Small intestine (tissue), 7 donors: ENCODE measurements around the gene CACNA2D4. TPM values are rescaled to one million over a fixed set of nuclear protein-coding genes. Genes with fewer than 3 reads are reported as not detected.

Experiments
- DNase-seq, 2 donors: peaks; one replicate each; pipeline versions ENCODE4 v3.0.0 to v3.0.0-alpha.2; 2013
- FAIRE-seq: peaks from 2 replicates; lab custom pipeline; 2012; peaks lifted over from hg19 to GRCh38; lab: Jason Lieb, UNC
- H3K27ac ChIP-seq, 3 donors: one replicate each; pipeline ENCODE4 v1.5.1; 2013; ENCODE audit warnings: low read length in 2 of 3, mild to moderate bottlenecking in 2 of 3, control low read depth in 1 of 3, inconsistent platforms in 1 of 3, low read depth in 1 of 3, moderate library complexity in 1 of 3
- H3K27me3 ChIP-seq, 3 donors: one replicate each; pipeline ENCODE4 v1.6.1; 2013; ENCODE audit warnings: low read length in 3 of 3, inconsistent platforms in 1 of 3; ENCODE audit not compliant: control insufficient read depth in 3 of 3, insufficient read depth in 3 of 3
- H3K36me3 ChIP-seq, 3 donors: one replicate each; pipeline ENCODE4 v1.6.1; 2013; ENCODE audit warnings: low read length in 3 of 3, inconsistent platforms in 1 of 3, low read depth in 1 of 3, mild to moderate bottlenecking in 1 of 3, moderate library complexity in 1 of 3; ENCODE audit not compliant: control insufficient read depth in 3 of 3, insufficient read depth in 2 of 3
- H3K4me1 ChIP-seq, 3 donors: one replicate each; pipeline ENCODE4 v1.6.1; 2013; ENCODE audit warnings: low read length in 2 of 3, inconsistent platforms in 1 of 3, low read depth in 1 of 3, mild to moderate bottlenecking in 1 of 3, moderate library complexity in 1 of 3; ENCODE audit not compliant: control insufficient read depth in 3 of 3, insufficient read depth in 2 of 3
- H3K4me3 ChIP-seq, 3 donors: one replicate each; pipeline ENCODE4 v1.5.1; 2013; ENCODE audit warnings: low read length in 3 of 3, control low read depth in 1 of 3, inconsistent platforms in 1 of 3, low read depth in 1 of 3, mild to moderate bottlenecking in 1 of 3, moderate library complexity in 1 of 3
- H3K9me3 ChIP-seq, 2 donors: one replicate each; pipeline ENCODE4 v1.6.1; 2013; ENCODE audit warnings: low read depth in 1 of 2, low read length in 1 of 2; ENCODE audit not compliant: control insufficient read depth in 2 of 2, insufficient read depth in 1 of 2
- WGBS, 3 donors: extraction: QIAGEN DNeasy Blood & Tissue Kit; methylation state at CpG; one replicate each; pipeline ENCODE4 v1.1.7; 2013; 5-methylcytosine and 5-hydroxymethylcytosine counted together
- polyA plus RNA-seq, 4 donors: library from polyadenylated mRNA; stranded (reverse) in 3 of 4; unstranded in 1 of 4; fragments of 200-250 nt in 3 of 4; fragments of 120-200 nt in 1 of 4; gene quantifications; one replicate each; pipeline versions ENCODE4 v1.2.1 to v1.2.3, GENCODE V29; 2013
- donor health status: healthy with polysubstance abuse.
- donor health status: control.
- donor health status: control.
- donor health status: Bipolar disorder and iron deficiency.
- donor health status: healthy.

CACNA2D4 gene
- polyA plus RNA-seq, 4 donors: 5.5 to 10.8 (median 9.1) TPM

DNA sequence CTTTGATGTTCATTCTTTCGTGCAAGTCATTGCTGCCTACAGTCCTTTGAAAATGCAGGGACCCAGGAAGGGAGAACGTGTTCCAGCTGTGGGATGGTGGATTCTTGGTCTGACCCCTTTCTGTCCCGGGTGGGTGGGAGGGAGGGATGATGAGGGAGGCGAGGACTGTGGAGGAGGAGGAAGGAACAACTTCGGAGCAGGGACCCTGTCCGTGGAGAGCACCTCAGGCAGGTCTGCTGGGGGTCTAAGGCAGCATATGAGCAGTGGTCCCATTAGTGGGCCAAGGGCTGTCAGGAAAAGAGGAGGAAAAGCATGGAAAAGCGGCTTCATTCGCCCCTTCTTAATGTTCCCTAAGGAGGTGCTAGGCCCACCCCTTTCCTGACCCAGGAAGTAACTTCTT is 36.0 kb downstream of the CACNA2D4 start:
- no peaks in the 10 kb centered on the region for H3K27me3 ChIP-seq
- no peaks in the 10 kb centered on the region for H3K4me1 ChIP-seq
- H3K36me3 ChIP-seq: no peaks in the 10 kb centered on the region
- FAIRE-seq: no peak
- no peak for DNase-seq
- no peaks in the 10 kb centered on the region for H3K9me3 ChIP-seq
- no peak overlapping the region for H3K27ac ChIP-seq
- no peak overlapping the region for H3K4me3 ChIP-seq
- 77 to 80% (median 79%) methylated on average over 8 of the region's 8 CpGs for WGBS, 3 donors

DNA sequence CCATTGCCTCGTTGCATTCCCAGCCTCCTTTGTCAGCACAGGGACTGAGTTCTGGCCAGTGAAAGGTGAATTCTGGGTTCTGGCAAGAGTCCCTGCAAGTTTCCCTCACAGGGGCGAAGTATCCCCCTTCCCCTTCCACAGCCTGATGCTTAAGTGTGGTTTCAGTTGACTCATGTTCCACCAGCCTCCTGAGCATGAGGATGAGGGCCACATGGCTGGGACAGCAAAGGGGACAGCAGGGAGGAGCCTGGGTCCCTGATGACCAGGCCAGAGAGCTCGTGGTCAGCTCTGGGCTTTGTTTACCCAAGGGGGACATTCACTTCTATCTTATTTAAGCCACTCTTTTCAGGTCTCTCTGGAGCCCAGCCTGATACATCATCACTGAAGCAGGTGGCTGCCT is 36.5 kb downstream of the CACNA2D4 start:
- Histone ChIP-seq H3K36me3 (no peaks in the 10 kb centered on the region), H3K27ac (no peak overlapping the region), H3K4me1 (no peaks in the 10 kb centered on the region), H3K27me3 (no peaks in the 10 kb centered on the region), H3K4me3 (no peak overlapping the region), H3K9me3 (no peaks in the 10 kb centered on the region)
- 49 to 60% (median 54%) methylated on average over 3 of the region's 3 CpGs for WGBS, 3 donors
- DNase-seq (no peak), FAIRE-seq (no peak)

DNA sequence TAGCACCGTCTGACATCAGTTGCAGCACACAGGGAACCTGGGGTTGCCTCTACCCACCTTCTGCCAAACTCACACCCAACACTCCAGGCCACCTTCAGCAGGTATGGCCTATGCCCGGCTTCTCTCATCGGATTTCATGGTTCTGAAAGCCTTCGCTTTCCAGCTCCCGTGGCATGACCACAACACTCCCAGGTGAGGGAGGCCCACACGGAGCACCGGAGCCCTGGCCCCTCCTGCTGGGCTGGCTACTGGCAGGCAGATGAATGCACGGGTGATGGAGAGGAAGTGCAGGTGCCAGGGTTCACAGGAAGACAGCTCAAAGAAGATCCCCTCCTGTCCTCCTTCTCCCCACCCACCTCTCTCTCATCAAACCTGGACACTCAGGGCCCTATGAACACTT is 37.2 kb downstream of the CACNA2D4 start:
- H3K4me3 ChIP-seq: no peak overlapping the region
- FAIRE-seq: no peak
- no peaks in the 10 kb centered on the region for H3K4me1 ChIP-seq
- 69 to 80% (median 78%) methylated on average over 8 of the region's 8 CpGs for WGBS, 3 donors
- DNase-seq: no peak
- no peaks in the 10 kb centered on the region for H3K9me3 ChIP-seq
- no peaks in the 10 kb centered on the region for H3K36me3 ChIP-seq
- no peaks in the 10 kb centered on the region for H3K27me3 ChIP-seq
- no peak overlapping the region for H3K27ac ChIP-seq

DNA sequence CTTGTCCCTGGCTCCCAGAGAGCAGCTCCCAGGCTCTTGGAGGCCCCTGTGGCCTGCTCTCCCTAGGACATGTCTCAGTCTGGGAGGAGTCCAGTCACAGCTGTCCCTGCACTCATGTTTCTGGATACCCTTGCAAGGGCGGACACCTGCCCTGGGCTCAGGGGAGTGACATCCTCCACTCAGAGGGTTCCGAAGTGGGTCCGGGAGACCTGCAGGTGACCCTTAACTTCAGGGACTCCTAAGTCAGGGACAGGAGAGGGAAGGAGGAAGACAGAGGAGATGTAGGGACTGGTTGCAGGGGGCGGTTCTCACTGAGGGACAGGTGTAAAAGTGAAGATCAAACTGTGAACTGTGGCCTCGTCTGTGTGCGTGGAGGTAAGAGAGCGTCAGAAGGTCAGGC is 37.6 kb downstream of the CACNA2D4 start:
- H3K27me3 ChIP-seq: no peaks in the 10 kb centered on the region
- no peaks in the 10 kb centered on the region for H3K9me3 ChIP-seq
- FAIRE-seq (no peak), DNase-seq (no peak)
- no peaks in the 10 kb centered on the region for H3K36me3 ChIP-seq
- no peaks in the 10 kb centered on the region for H3K4me1 ChIP-seq
- 84 to 92% (median 86%) methylated on average over 7 of the region's 7 CpGs for WGBS, 3 donors
- no peak overlapping the region for H3K27ac ChIP-seq
- H3K4me3 ChIP-seq: no peak overlapping the region

DNA sequence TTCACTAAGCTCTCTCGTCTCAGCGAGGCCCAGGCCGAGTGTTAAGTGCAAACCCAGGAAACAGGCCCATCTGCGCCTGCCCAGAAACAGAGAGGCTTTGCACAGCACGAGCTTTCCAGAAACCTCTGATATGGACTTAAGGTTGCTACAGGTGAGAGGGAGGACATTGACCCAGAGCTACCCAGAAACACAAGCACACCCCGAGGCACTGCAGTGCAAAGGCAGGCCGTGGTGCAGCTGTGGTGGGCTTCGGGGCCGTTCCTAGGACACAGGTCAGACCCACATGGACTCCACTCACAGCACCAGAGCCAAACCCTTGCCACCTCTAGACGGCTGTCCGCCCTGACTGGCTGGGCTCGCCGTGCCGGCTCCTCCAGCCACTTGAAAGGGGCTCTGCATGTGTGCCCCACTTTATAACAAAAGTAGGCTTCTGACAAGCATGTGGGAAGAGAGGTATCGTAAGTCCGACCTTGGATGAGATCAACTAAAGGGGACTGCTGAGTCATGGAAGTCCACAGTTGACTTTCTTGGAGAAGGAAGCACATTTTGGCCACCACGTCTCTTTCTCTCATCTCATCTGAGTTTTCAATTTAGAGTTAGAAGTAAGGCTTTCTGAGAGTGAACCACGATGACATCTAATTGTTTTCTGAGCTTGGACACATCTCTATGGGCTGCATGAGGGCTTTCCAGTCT is 38.2 kb downstream of the CACNA2D4 start:
- Histone ChIP-seq H3K27me3 (peaks cover 0 to 4% (median 0%) of the 10 kb centered on the region in 3 donors), H3K4me3 (no peak overlapping the region), H3K36me3 (no peaks in the 10 kb centered on the region), H3K4me1 (no peaks in the 10 kb centered on the region), H3K9me3 (no peaks in the 10 kb centered on the region), H3K27ac (no peak overlapping the region)
- FAIRE-seq: no peak
- DNase-seq: no peak
- 79 to 85% (median 85%) methylated on average over 18 of the region's 18 CpGs for WGBS, 3 donors

DNA sequence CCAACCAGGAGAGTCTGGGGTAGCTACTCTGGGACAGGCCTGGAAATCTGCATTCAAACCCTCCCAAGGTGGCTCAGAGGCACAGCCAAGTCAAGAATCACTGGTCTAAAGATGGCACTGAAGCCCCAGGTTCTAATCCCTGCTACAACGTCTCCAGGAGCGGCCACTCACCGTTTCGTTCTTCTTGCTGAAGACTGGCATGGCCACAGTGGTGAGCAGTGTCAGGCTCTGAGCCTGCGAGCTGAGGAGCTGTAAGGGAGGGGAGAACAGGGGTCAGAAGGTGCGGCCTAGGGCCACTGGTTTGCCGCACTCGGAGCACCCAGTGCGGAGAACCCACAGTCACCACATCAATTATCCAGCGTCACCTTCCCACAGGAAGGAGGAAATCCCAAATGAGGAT is 38.8 kb downstream of the CACNA2D4 start:
- Histone ChIP-seq H3K27me3 (peaks cover 0 to 5% (median 0%) of the 10 kb centered on the region in 3 donors), H3K9me3 (no peaks in the 10 kb centered on the region), H3K36me3 (no peaks in the 10 kb centered on the region), H3K4me3 (no peak overlapping the region), H3K27ac (no peak overlapping the region), H3K4me1 (no peaks in the 10 kb centered on the region)
- 91 to 94% (median 92%) methylated on average over 10 of the region's 10 CpGs for WGBS, 3 donors
- no peak for DNase-seq
- FAIRE-seq: no peak

DNA sequence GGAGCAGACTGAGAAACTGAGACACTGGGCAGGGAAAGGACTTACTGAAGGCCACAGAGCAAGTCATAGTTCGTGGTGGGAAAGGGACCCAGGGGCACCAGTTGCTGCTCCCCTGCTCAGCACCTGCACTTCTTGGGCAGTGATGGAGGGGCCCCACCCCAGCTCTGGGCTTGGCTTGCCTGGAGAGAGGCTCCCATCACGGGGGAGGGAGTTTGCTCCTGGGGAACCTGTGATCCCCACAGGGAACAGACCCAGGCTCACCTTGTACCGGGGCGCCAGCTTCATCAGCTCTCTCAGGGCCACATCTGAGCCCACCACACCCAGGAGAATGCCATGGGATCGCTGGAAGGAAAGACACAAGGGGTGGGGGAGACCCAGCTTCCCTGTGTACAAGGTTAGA is 39.8 kb downstream of the CACNA2D4 start:
- Histone ChIP-seq H3K36me3 (no peaks in the 10 kb centered on the region), H3K27me3 (peaks cover 0 to 8% (median 0%) of the 10 kb centered on the region in 3 donors), H3K4me3 (no peak overlapping the region), H3K4me1 (no peaks in the 10 kb centered on the region), H3K9me3 (no peaks in the 10 kb centered on the region), H3K27ac (no peak overlapping the region)
- FAIRE-seq: no peak
- DNase-seq: no peak
- WGBS, 3 donors: 68 to 76% (median 68%) methylated on average over 5 of the region's 5 CpGs

DNA sequence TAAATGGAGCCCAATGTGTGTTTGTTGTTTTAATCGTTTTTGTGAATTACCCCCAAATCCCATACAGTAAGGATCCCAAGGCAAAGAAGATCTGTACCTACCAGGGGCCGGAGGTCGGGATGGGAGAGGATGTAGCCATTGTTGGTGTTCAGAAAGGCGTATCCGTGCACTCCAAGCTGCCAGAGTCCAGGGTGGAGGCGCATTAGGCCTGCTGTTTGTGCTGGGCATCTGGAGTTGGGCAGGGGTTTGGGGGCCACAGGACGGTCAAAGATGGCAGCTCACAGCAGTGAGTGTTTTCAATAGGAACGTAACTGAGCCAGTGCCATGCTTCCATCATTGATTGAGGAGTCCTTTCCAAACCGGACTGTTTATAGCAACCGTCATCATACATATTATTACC is 40.2 kb downstream of the CACNA2D4 start:
- no peaks in the 10 kb centered on the region for H3K36me3 ChIP-seq
- H3K4me3 ChIP-seq: no peak overlapping the region
- peaks cover 0 to 8% (median 0%) of the 10 kb centered on the region in 3 donors for H3K27me3 ChIP-seq
- WGBS, 3 donors: 88 to 90% (median 88%) methylated on average over 10 of the region's 10 CpGs
- H3K4me1 ChIP-seq: no peaks in the 10 kb centered on the region
- no peaks in the 10 kb centered on the region for H3K9me3 ChIP-seq
- DNase-seq: no peak
- FAIRE-seq: no peak
- H3K27ac ChIP-seq: no peak overlapping the region
